ENCODE measurements around the gene CDH9.

Gene CDH9

GRCh38 chr5:27038476-27038875 lies at the start of gene CDH9:
CDH9 (minus strand) TSS chr5:27038586; CDS start chr5:26988333, 50,253 bp downstream.
- no peak for TF ChIP-seq CTCF (IDR thresholded peaks at IDR 0.05; ENCODE audit: control insufficient read depth, insufficient read depth, low read depth, low read length, missing control alignments)
- H3K4me3 ChIP-seq (ENCODE audit: control insufficient read depth, low read depth, low read length), result no peak within 1 kb of the TSS
- DNase-seq (ENCODE audit: low read depth), result no peak

GRCh38 chr5:27087747-27088146 lies 49.4 kb upstream of the CDH9 start:
- TF ChIP-seq CTCF (IDR thresholded peaks at IDR 0.05; ENCODE audit: control insufficient read depth, insufficient read depth, low read depth, low read length, missing control alignments), result no peak
- no peak overlapping the region for H3K4me3 ChIP-seq (ENCODE audit: control insufficient read depth, low read depth, low read length)
- no peak for DNase-seq (ENCODE audit: low read depth)

- TF ChIP-seq CTCF (IDR thresholded peaks at IDR 0.05; ENCODE audit: control insufficient read depth, insufficient read depth, low read depth, low read length, missing control alignments), result no peak
- H3K4me3 ChIP-seq (ENCODE audit: control insufficient read depth, low read depth, low read length), result no peak overlapping the region
- no peak for DNase-seq (ENCODE audit: low read depth)
Observed at GRCh38 chr5:27083449-27084415, 45.3 kb upstream of the CDH9 start.

- no peak overlapping the region for H3K4me3 ChIP-seq (ENCODE audit: control insufficient read depth, low read depth, low read length)
- no peak for DNase-seq (ENCODE audit: low read depth)
- no peak for TF ChIP-seq CTCF (IDR thresholded peaks at IDR 0.05; ENCODE audit: control insufficient read depth, insufficient read depth, low read depth, low read length, missing control alignments)
Observed at GRCh38 chr5:27080147-27080546, 41.8 kb upstream of the CDH9 start.

GRCh38 chr5:27062451-27062850 lies 24.1 kb upstream of the CDH9 start:
- no peak for TF ChIP-seq CTCF (IDR thresholded peaks at IDR 0.05; ENCODE audit: control insufficient read depth, insufficient read depth, low read depth, low read length, missing control alignments)
- DNase-seq (ENCODE audit: low read depth), result no peak

GRCh38 chr5:27048510-27048909 lies 10.1 kb upstream of the CDH9 start:
- no peak overlapping the region for H3K4me3 ChIP-seq (ENCODE audit: control insufficient read depth, low read depth, low read length)
- no peak for DNase-seq (ENCODE audit: low read depth)
- no peak for TF ChIP-seq CTCF (IDR thresholded peaks at IDR 0.05; ENCODE audit: control insufficient read depth, insufficient read depth, low read depth, low read length, missing control alignments)

More at GRCh38 chr5:27062451-27062850, 24.1 kb upstream of the CDH9 start:
- H3K4me3 ChIP-seq (ENCODE audit: control insufficient read depth, low read depth, low read length), result no peak overlapping the region

Measured in AG09309 (cell line).